ENCODE results near the gene TAS1R1. TPM values are rescaled to one million over a fixed set of nuclear protein-coding genes. Genes with fewer than 3 reads are reported as not detected.
A peak's percentile ranks its signal among the peaks of the same experiment; 100 is the strongest.

Gene TAS1R1
- polyA plus RNA-seq, 2 of the 4 experiments (the other 2 are of a cell fraction), result not detected

DNA sequence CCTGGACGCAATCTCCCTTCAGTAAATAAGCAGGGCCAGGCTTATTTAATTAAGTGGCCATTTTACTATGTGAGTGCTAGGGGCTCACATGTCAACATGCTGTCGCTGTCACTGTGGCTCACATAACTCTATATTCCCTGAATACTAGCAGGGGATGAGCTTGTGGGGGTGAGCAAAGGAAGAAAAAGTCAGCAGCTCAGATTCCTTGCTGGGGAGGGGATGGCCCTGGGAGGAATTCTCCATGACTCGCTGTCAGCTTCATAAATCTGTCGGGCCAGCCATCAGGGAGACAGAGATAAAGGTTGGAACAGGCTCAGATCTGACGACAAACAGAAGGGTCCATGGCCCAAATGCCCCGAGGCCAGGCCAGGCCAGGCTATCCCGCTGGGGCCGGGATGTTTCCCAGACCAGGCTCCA, 37.7 kb upstream of the TAS1R1 start:
- 60% methylated on average over 7 of the region's 8 CpGs for WGBS (ENCODE audit: missing lambda C conversion rate)
- H3K4me1 ChIP-seq, result no peaks in the 10 kb centered on the region
- POLR2A ChIA-PET, result no interaction called here
- CTCF ChIA-PET, result no interaction called here
- TF ChIP-seq CHD4 (IDR thresholded peaks at IDR 0.05; ENCODE audit: borderline replicate concordance), result no peak
- TF ChIP-seq, protein P1, sequence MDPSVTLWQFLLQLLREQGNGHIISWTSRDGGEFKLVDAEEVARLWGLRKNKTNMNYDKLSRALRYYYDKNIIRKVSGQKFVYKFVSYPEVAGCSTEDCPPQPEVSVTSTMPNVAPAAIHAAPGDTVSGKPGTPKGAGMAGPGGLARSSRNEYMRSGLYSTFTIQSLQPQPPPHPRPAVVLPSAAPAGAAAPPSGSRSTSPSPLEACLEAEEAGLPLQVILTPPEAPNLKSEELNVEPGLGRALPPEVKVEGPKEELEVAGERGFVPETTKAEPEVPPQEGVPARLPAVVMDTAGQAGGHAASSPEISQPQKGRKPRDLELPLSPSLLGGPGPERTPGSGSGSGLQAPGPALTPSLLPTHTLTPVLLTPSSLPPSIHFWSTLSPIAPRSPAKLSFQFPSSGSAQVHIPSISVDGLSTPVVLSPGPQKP (IDR thresholded peaks at IDR 0.05; ENCODE audit: low read depth, low read length), result no peak
- TF ChIP-seq HDAC2 (IDR thresholded peaks at IDR 0.05), result no peak
- TF ChIP-seq CBX2 (IDR thresholded peaks at IDR 0.05; ENCODE audit: borderline replicate concordance, low read depth), result no peak
- TF ChIP-seq POLR2AphosphoS2 (conservative IDR thresholded peaks at IDR 0.05; ENCODE audit: low read length), result no peak
- no peak for TF ChIP-seq ZFP36 (IDR thresholded peaks at IDR 0.05; ENCODE audit: borderline replicate concordance, partially characterized antibody)
- TF ChIP-seq HEYL (CRISPR knock-in tag; IDR thresholded peaks at IDR 0.05), result no peak
- TF ChIP-seq EP300 (IDR thresholded peaks at IDR 0.05), result no peak
- no peak for TF ChIP-seq ZSCAN20 (CRISPR knock-in tag; IDR thresholded peaks at IDR 0.05)
- TF ChIP-seq, protein P2, sequence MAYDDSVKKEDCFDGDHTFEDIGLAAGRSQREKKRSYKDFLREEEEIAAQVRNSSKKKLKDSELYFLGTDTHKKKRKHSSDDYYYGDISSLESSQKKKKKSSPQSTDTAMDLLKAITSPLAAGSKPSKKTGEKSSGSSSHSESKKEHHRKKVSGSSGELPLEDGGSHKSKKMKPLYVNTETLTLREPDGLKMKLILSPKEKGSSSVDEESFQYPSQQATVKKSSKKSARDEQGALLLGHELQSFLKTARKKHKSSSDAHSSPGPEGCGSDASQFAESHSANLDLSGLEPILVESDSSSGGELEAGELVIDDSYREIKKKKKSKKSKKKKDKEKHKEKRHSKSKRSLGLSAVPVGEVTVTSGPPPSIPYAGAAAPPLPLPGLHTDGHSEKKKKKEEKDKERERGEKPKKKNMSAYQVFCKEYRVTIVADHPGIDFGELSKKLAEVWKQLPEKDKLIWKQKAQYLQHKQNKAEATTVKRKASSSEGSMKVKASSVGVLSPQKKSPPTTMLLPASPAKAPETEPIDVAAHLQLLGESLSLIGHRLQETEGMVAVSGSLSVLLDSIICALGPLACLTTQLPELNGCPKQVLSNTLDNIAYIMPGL (CRISPR knock-in tag; IDR thresholded peaks at IDR 0.05; ENCODE audit: borderline replicate concordance), result no peak
- TF ChIP-seq CHD2 (IDR thresholded peaks at IDR 0.05; ENCODE audit: low read length, partially characterized antibody), result no peak
- no peak for TF ChIP-seq NPAS2 (CRISPR knock-in tag; IDR thresholded peaks at IDR 0.05; ENCODE audit: borderline replicate concordance)
- no peak for TF ChIP-seq PHF8 (IDR thresholded peaks at IDR 0.05; ENCODE audit: borderline replicate concordance, low read depth)
- TF ChIP-seq, protein P3, sequence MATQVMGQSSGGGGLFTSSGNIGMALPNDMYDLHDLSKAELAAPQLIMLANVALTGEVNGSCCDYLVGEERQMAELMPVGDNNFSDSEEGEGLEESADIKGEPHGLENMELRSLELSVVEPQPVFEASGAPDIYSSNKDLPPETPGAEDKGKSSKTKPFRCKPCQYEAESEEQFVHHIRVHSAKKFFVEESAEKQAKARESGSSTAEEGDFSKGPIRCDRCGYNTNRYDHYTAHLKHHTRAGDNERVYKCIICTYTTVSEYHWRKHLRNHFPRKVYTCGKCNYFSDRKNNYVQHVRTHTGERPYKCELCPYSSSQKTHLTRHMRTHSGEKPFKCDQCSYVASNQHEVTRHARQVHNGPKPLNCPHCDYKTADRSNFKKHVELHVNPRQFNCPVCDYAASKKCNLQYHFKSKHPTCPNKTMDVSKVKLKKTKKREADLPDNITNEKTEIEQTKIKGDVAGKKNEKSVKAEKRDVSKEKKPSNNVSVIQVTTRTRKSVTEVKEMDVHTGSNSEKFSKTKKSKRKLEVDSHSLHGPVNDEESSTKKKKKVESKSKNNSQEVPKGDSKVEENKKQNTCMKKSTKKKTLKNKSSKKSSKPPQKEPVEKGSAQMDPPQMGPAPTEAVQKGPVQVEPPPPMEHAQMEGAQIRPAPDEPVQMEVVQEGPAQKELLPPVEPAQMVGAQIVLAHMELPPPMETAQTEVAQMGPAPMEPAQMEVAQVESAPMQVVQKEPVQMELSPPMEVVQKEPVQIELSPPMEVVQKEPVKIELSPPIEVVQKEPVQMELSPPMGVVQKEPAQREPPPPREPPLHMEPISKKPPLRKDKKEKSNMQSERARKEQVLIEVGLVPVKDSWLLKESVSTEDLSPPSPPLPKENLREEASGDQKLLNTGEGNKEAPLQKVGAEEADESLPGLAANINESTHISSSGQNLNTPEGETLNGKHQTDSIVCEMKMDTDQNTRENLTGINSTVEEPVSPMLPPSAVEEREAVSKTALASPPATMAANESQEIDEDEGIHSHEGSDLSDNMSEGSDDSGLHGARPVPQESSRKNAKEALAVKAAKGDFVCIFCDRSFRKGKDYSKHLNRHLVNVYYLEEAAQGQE (IDR thresholded peaks at IDR 0.05), result no peak
- no peak for TF ChIP-seq BHLHE40 (IDR thresholded peaks at IDR 0.05; ENCODE audit: low read depth, low read length)
- no peak for TF ChIP-seq HOXB5 (CRISPR knock-in tag; IDR thresholded peaks at IDR 0.05)
- no peak overlapping the region for H3K4me2 ChIP-seq
- DNase-seq (ENCODE audit: low read depth in 1 of 2, low spot score in 1 of 2) (no peak), ATAC-seq (peak; percentile 15 to 22; a peak in 1 of 6 replicates), FAIRE-seq (no peak)
- H3K4me3 ChIP-seq, result no peak overlapping the region
- H3K9me3 ChIP-seq, result no peaks in the 10 kb centered on the region
- H3K27ac ChIP-seq, result no peak overlapping the region

DNA sequence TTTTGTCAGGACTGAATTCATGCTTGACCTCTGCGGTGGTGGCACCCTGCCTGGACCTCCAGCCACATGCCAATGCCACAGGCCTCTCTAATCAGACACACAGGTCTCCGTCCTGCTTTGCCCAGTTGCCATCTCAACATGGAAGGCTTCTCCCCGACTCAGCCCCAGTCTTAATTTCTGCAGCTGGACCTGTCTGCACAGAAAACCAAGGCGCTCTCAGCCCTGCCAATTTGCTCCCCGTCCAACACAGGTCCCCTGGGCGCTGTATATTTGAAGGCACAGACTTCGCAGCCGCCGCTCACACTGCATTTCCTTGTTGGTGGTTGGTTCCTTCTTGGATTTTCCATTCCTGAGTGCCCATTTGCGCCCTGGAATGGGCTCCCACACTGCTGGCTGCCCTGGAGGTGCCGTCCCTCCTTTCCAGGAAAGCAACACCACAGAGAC, 35.6 kb upstream of the TAS1R1 start:
- CTCF ChIA-PET, result interaction anchor here (1.4 kb wide), 1 partner anchor 35 kb away, joined by 3 read pairs; the partner anchor contains the start of genes NOL9 and TAS1R1
- Histone ChIP-seq H3K4me2 (no peak overlapping the region), H3K4me1 (no peaks in the 10 kb centered on the region), H3K4me3 (no peak overlapping the region), H3K9me3 (no peaks in the 10 kb centered on the region), H3K27ac (no peak overlapping the region)
- WGBS (ENCODE audit: missing lambda C conversion rate), result 82% methylated on average over 10 of the region's 11 CpGs
- TF ChIP-seq NR3C1 (IDR thresholded peaks at IDR 0.05) (no peak), TP53 (CRISPR knock-in tag; IDR thresholded peaks at IDR 0.05) (no peak), HOXA7 (CRISPR knock-in tag; IDR thresholded peaks at IDR 0.05) (no peak), SMC3 (IDR thresholded peaks at IDR 0.05) (no peak), JUNB (IDR thresholded peaks at IDR 0.05) (no peak), FOXS1 (CRISPR knock-in tag; IDR thresholded peaks at IDR 0.05) (no peak)
- TF ChIP-seq, protein P4, sequence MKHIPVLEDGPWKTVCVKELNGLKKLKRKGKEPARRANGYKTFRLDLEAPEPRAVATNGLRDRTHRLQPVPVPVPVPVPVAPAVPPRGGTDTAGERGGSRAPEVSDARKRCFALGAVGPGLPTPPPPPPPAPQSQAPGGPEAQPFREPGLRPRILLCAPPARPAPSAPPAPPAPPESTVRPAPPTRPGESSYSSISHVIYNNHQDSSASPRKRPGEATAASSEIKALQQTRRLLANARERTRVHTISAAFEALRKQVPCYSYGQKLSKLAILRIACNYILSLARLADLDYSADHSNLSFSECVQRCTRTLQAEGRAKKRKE (CRISPR knock-in tag; IDR thresholded peaks at IDR 0.05; ENCODE audit: low read depth), result no peak
- FAIRE-seq (no peak), ATAC-seq (peak in 1 of 2 experiments; percentile 14; a peak in 1 of 6 replicates), DNase-seq (ENCODE audit: low read depth in 1 of 2, low spot score in 1 of 2) (no peak)
- POLR2A ChIA-PET, result no interaction called here

Data from A549 (cell line).